Measurements from ENCODE around the gene OGDH. TPM values are rescaled to one million over a fixed set of nuclear protein-coding genes. Genes with fewer than 3 reads are reported as not detected.

Gene OGDH
- total RNA-seq, 1 experiment from 2014 or later = 69.1 TPM

GRCh38 chr7:44713680-44714335, 107.4 kb downstream of the OGDH start:
- H4K20me1 ChIP-seq (ENCODE audit: insufficient read depth) = no peaks in the 10 kb centered on the region
- no peaks in the 10 kb centered on the region for H3K36me3 ChIP-seq (ENCODE audit: control insufficient read depth in 1 of 2, insufficient read depth in 2 of 2, low read length in 2 of 2)
- H2AFZ ChIP-seq (ENCODE audit: low read depth, low read length, poor library complexity, severe bottlenecking) = no peak overlapping the region
- no peaks in the 10 kb centered on the region for H3K9me3 ChIP-seq (ENCODE audit: control insufficient read depth in 1 of 2, insufficient read depth in 1 of 2, low read depth in 1 of 2, low read length in 2 of 2)
- H3K4me1 ChIP-seq (ENCODE audit: control insufficient read depth in 1 of 2, insufficient read depth in 2 of 2, low read length in 2 of 2) = peaks cover 0 to 27% of the 10 kb centered on the region in 2 experiments; a peak in 2 of 4 replicates
- no peak overlapping the region for H3K27ac ChIP-seq (ENCODE audit: low read depth, low read length)
- no peak overlapping the region for H3K4me2 ChIP-seq (ENCODE audit: low read length)
- TF ChIP-seq JUND (IDR thresholded peaks at IDR 0.05) (no peak), MAX (IDR thresholded peaks at IDR 0.05) (no peak), SIN3A (IDR thresholded peaks at IDR 0.05; ENCODE audit: low read depth) (no peak), CEBPB (IDR thresholded peaks at IDR 0.05; ENCODE audit: low read depth) (no peak), EZH2 (IDR thresholded peaks at IDR 0.05) (no peak), POLR2AphosphoS5 (IDR thresholded peaks at IDR 0.05; ENCODE audit: low read depth, low read length) (no peak)
- POLR2A ChIA-PET = no interaction called here
- no peaks in the 10 kb centered on the region for H3K79me2 ChIP-seq (ENCODE audit: insufficient read depth, low read length)
- CTCF ChIA-PET = no interaction called here
- DNase-seq (ENCODE audit: low read depth, low spot score) (no peak), ATAC-seq (no peak)
- H3K4me3 ChIP-seq (replicated peaks in 1 of 2; ENCODE audit: low read depth in 1 of 2, low read length in 2 of 2) = no peak overlapping the region
- no peak overlapping the region for H3K9ac ChIP-seq (ENCODE audit: low read length)
- no TSS peak for BruUV-seq (replicated peaks)
- no peaks in the 10 kb centered on the region for H3K9me2 ChIP-seq (ENCODE audit: insufficient read depth)
- intact Hi-C loops (cut with micrococcal nuclease) = no loop called here
- RAD21 ChIA-PET (ENCODE audit: low non-redundant PET in 1 of 2, low total read pairs in 2 of 2, uncharacterized antibody in 2 of 2, unreplicated experiment in 2 of 2) = no interaction called here
- H3K27me3 ChIP-seq (ENCODE audit: insufficient read depth, low read length) = no peaks in the 10 kb centered on the region

GRCh38 chr7:44716205-44716604, 109.8 kb downstream of the OGDH start:
- H3K4me1 ChIP-seq (ENCODE audit: control insufficient read depth in 1 of 2, insufficient read depth in 2 of 2, low read length in 2 of 2) = peaks cover 0 to 13% of the 10 kb centered on the region in 2 experiments; a peak in 2 of 4 replicates
- no peak overlapping the region for H3K4me2 ChIP-seq (ENCODE audit: low read length)
- no peaks in the 10 kb centered on the region for H3K9me3 ChIP-seq (ENCODE audit: control insufficient read depth in 1 of 2, insufficient read depth in 1 of 2, low read depth in 1 of 2, low read length in 2 of 2)
- no peaks in the 10 kb centered on the region for H3K9me2 ChIP-seq (ENCODE audit: insufficient read depth)
- no peak for ATAC-seq
- no peak for DNase-seq (ENCODE audit: low read depth, low spot score)
- intact Hi-C loops (cut with micrococcal nuclease) = no loop called here
- no peaks in the 10 kb centered on the region for H3K27me3 ChIP-seq (ENCODE audit: insufficient read depth, low read length)
- no peaks in the 10 kb centered on the region for H3K79me2 ChIP-seq (ENCODE audit: insufficient read depth, low read length)
- POLR2A ChIA-PET = no interaction called here
- RAD21 ChIA-PET (ENCODE audit: low non-redundant PET in 1 of 2, low total read pairs in 2 of 2, uncharacterized antibody in 2 of 2, unreplicated experiment in 2 of 2) = no interaction called here
- no peak overlapping the region for H3K4me3 ChIP-seq (replicated peaks in 1 of 2; ENCODE audit: low read depth in 1 of 2, low read length in 2 of 2)
- H3K27ac ChIP-seq (ENCODE audit: low read depth, low read length) = no peak overlapping the region
- no TSS peak for BruUV-seq (replicated peaks)
- H4K20me1 ChIP-seq (ENCODE audit: insufficient read depth) = no peaks in the 10 kb centered on the region
- no peak for TF ChIP-seq CTCF (IDR thresholded peaks at IDR 0.05 in 2 of 3, conservative IDR thresholded peaks at IDR 0.05 in 1 of 3; ENCODE audit: borderline replicate concordance in 1 of 3, insufficient read depth in 1 of 3, low read depth in 2 of 3, low read length in 2 of 3)
- TF ChIP-seq EZH2 (IDR thresholded peaks at IDR 0.05) = no peak
- no peak for TF ChIP-seq EZH2phosphoT487 (IDR thresholded peaks at IDR 0.05; ENCODE audit: borderline replicate concordance)
- TF ChIP-seq POLR2A (IDR thresholded peaks at IDR 0.05; ENCODE audit: borderline replicate concordance, extremely low read depth, insufficient read depth, insufficient read length) = no peak
- TF ChIP-seq CBX3 (IDR thresholded peaks at IDR 0.05; ENCODE audit: low read depth) = no peak
- TF ChIP-seq REST (IDR thresholded peaks at IDR 0.05; ENCODE audit: low read depth) = no peak
- TF ChIP-seq SRF (IDR thresholded peaks at IDR 0.05; ENCODE audit: low read depth) = no peak
- TF ChIP-seq MAX (IDR thresholded peaks at IDR 0.05) = no peak
- no peak for TF ChIP-seq TCF7L2 (IDR thresholded peaks at IDR 0.05; ENCODE audit: borderline replicate concordance, extremely low read depth, insufficient read depth, insufficient read length)
- TF ChIP-seq JUND (IDR thresholded peaks at IDR 0.05) = no peak
- H2AFZ ChIP-seq (ENCODE audit: low read depth, low read length, poor library complexity, severe bottlenecking) = no peak overlapping the region
- CTCF ChIA-PET = no interaction called here
- no peak overlapping the region for H3K9ac ChIP-seq (ENCODE audit: low read length)
- no peaks in the 10 kb centered on the region for H3K36me3 ChIP-seq (ENCODE audit: control insufficient read depth in 1 of 2, insufficient read depth in 2 of 2, low read length in 2 of 2)

Data from HCT116 (cell line).